A549 (cell line): ENCODE data around the gene TMEM41A. TPM values are rescaled to one million over a fixed set of nuclear protein-coding genes. Genes with fewer than 3 reads are reported as not detected.
A peak's percentile ranks its signal among the peaks of the same experiment; 100 is the strongest.

Source experiments
- ATAC-seq, 2 experiments: fragments of 200-7000 bp in 1 of 2; fragments of >200 bp in 1 of 2; cut with Nextera tagmentation in 1 of 2; cut with Tn5 transposase in 1 of 2; 3 replicates each; pipeline versions ENCODE4 v1.8.0 to v1.9.1; 2018 to 2020; ENCODE audit warnings: mild to moderate bottlenecking in 1 of 2, moderate library complexity in 1 of 2
- CTCF ChIA-PET: fragments of 300-600 bp; sonication (Branson Sonifier 250); formaldehyde crosslinking; extraction: SDS; loops from one replicate; lab custom pipeline; 2021; ENCODE audit warnings: antibody characterized with exemption, inconsistent platforms; lab: Yijun Ruan, JAX
- POLR2A ChIA-PET: fragments of 350-600 bp; formaldehyde crosslinking; extraction: SDS; loops from one replicate; lab custom pipeline; 2021; ENCODE audit warnings: antibody characterized with exemption, inconsistent platforms; lab: Yijun Ruan, JAX
- DNase-seq, 2 experiments: peaks; one replicate each; pipeline versions ENCODE4 v3.0.0 to v3.0.0-alpha.2; 2011 to 2016; ENCODE audit warnings: low read depth in 1 of 2, low spot score in 1 of 2
- FAIRE-seq: peaks from 2 replicates; lab custom pipeline; 2011; peaks lifted over from hg19 to GRCh38; lab: Jason Lieb, UNC
- H3K27ac ChIP-seq, 2 experiments: fragments of >200 bp; sonication (Bioruptor Twin); formaldehyde crosslinking; 3 replicates each; pipeline ENCODE4 v1.5.1; 2016 to 2017
- H3K4me1 ChIP-seq: fragments of >200 bp; sonication (Bioruptor Twin); formaldehyde crosslinking; 3 replicates; pipeline ENCODE4 v1.6.1; 2016
- H3K4me2 ChIP-seq: fragments of >200 bp; sonication (Bioruptor Twin); formaldehyde crosslinking; 3 replicates; pipeline ENCODE4 v1.6.1; 2016
- H3K4me3 ChIP-seq: fragments of >200 bp; sonication (Bioruptor Twin); formaldehyde crosslinking; 3 replicates; pipeline ENCODE4 v1.5.1; 2016
- H3K9me3 ChIP-seq: fragments of >200 bp; sonication (Bioruptor Twin); formaldehyde crosslinking; 3 replicates; pipeline ENCODE4 v1.6.1; 2016
- BCL3 ChIP-seq: fragments of >200 bp; sonication (Bioruptor Twin); formaldehyde crosslinking; IDR thresholded peaks from 3 replicates; pipeline ENCODE4 v1.6.1; 2016
- BHLHE40 ChIP-seq: IDR thresholded peaks from 2 replicates; pipeline ENCODE4 v1.6.1; 2012; ENCODE audit warnings: low read depth, low read length, inconsistent platforms
- CBX2 ChIP-seq: fragments of 200-600 bp; sonication (generic); IDR thresholded peaks from 2 replicates; pipeline ENCODE4 v1.6.1; 2016; ENCODE audit warnings: low read depth, mild to moderate bottlenecking, borderline replicate concordance
- CBX8 ChIP-seq: fragments of 200-600 bp; sonication (generic); IDR thresholded peaks from 2 replicates; pipeline ENCODE4 v1.6.1; 2016
- CEBPB ChIP-seq, 2 experiments: fragments of >200 bp in 1 of 2; sonication (Bioruptor Twin) in 1 of 2; formaldehyde crosslinking in 1 of 2; IDR thresholded peaks; 2 replicates each; pipeline ENCODE4 v1.6.1; 2012 to 2016
- CHD2 ChIP-seq: fragments of 150-350 bp; IDR thresholded peaks from 2 replicates; pipeline ENCODE4 v1.6.1; 2014; ENCODE audit warnings: low read length; ENCODE audit not compliant: partially characterized antibody
- EHF ChIP-seq: fragments of 250-450 bp; sonication (Bioruptor Pico); IDR thresholded peaks from 2 replicates; pipeline ENCODE4 v1.5.0; 2020; ENCODE audit warnings: mild to moderate bottlenecking
- EHMT2 ChIP-seq: fragments of 200-600 bp; sonication (generic); IDR thresholded peaks from 2 replicates; pipeline ENCODE4 v1.6.1; 2016; ENCODE audit warnings: antibody characterized with exemption, low read depth, mild to moderate bottlenecking, moderate library complexity
- EP300 ChIP-seq, 2 experiments: fragments of >200 bp; sonication (Bioruptor Twin); formaldehyde crosslinking; IDR thresholded peaks; 2 replicates in 1 of 2; 3 replicates in 1 of 2; pipeline ENCODE4 v1.6.1; 2016 to 2017
- ESRRA ChIP-seq: fragments of 150-350 bp; IDR thresholded peaks from 2 replicates; pipeline ENCODE4 v1.6.1; 2014; ENCODE audit warnings: mild to moderate bottlenecking, low read length, borderline replicate concordance
- FOSB ChIP-seq: fragments of 250-450 bp; sonication (Bioruptor Pico); IDR thresholded peaks from 2 replicates; pipeline ENCODE4 v1.5.0; 2020; ENCODE audit warnings: mild to moderate bottlenecking, moderate library complexity
- FOSL2 ChIP-seq, 2 experiments: fragments of 450-650 bp in 1 of 2; fragments of >200 bp in 1 of 2; sonication (Bioruptor Twin) in 1 of 2; formaldehyde crosslinking; IDR thresholded peaks; 2 replicates each; pipeline versions ENCODE4 v1.5.0 to v1.6.1; 2016 to 2020; ENCODE audit warnings: mild to moderate bottlenecking in 1 of 2, moderate library complexity in 1 of 2
- GATA3 ChIP-seq: IDR thresholded peaks from 2 replicates; pipeline ENCODE4 v1.6.1; 2012; ENCODE audit warnings: borderline replicate concordance
- HEYL ChIP-seq: fragments of 250-450 bp; sonication (Bioruptor Pico); IDR thresholded peaks from 2 replicates; pipeline ENCODE4 v1.8.0; 2021; ENCODE audit warnings: mild to moderate bottlenecking, moderate library complexity
- HOXA7 ChIP-seq: fragments of 250-450 bp; sonication (Bioruptor Pico); IDR thresholded peaks from 2 replicates; pipeline ENCODE4 v1.5.0; 2020; ENCODE audit warnings: mild to moderate bottlenecking, moderate library complexity
- HOXB13 ChIP-seq: fragments of 250-450 bp; sonication (Bioruptor Pico); IDR thresholded peaks from 2 replicates; pipeline ENCODE4 v1.5.0; 2020; ENCODE audit warnings: low read depth, mild to moderate bottlenecking, moderate library complexity
- JUN ChIP-seq, 2 experiments: fragments of >200 bp; sonication (Bioruptor Twin); formaldehyde crosslinking; IDR thresholded peaks; 2 replicates in 1 of 2; 3 replicates in 1 of 2; pipeline ENCODE4 v1.6.1; 2016 to 2017
- MYC ChIP-seq: IDR thresholded peaks from 2 replicates; pipeline ENCODE4 v1.6.1; 2012; ENCODE audit warnings: mild to moderate bottlenecking, inconsistent platforms, low read length, improper control_type of control experiment, borderline replicate concordance
- NFE2L2 ChIP-seq: fragments of 150-350 bp; conservative IDR thresholded peaks from 2 replicates; pipeline ENCODE4 v1.6.1; 2014; ENCODE audit warnings: low read length
- PBX3 ChIP-seq: IDR thresholded peaks from 2 replicates; pipeline ENCODE4 v1.6.1; 2012
- POLR2A ChIP-seq: IDR thresholded peaks from 2 replicates; pipeline ENCODE4 v1.6.1; 2012; ENCODE audit warnings: mild to moderate bottlenecking, low read length
- RCOR1 ChIP-seq: fragments of 150-350 bp; IDR thresholded peaks from 2 replicates; pipeline ENCODE4 v1.6.1; 2014; ENCODE audit warnings: antibody characterized with exemption, low read length, low read depth
- REST ChIP-seq: fragments of 200-600 bp; sonication (generic); IDR thresholded peaks from 2 replicates; pipeline ENCODE4 v1.6.1; 2016; ENCODE audit warnings: antibody characterized with exemption, mild to moderate bottlenecking, moderate library complexity
- SMC3 ChIP-seq: fragments of >200 bp; sonication (Bioruptor Twin); formaldehyde crosslinking; IDR thresholded peaks from 3 replicates; pipeline ENCODE4 v1.6.1; 2018; ENCODE audit warnings: inconsistent platforms
- SREBF2 ChIP-seq: fragments of 450-650 bp; IDR thresholded peaks from 2 replicates; pipeline ENCODE4 v1.6.1; 2014; ENCODE audit warnings: mild to moderate bottlenecking, moderate library complexity
- TP53 ChIP-seq: fragments of 250-450 bp; sonication (Bioruptor Pico); IDR thresholded peaks from 2 replicates; pipeline ENCODE4 v1.5.0; 2021; ENCODE audit warnings: mild to moderate bottlenecking, moderate library complexity
- ZFP36 ChIP-seq: fragments of 450-650 bp; IDR thresholded peaks from 2 replicates; pipeline ENCODE4 v1.6.1; 2014; ENCODE audit warnings: borderline replicate concordance; ENCODE audit not compliant: partially characterized antibody
- ZSCAN20 ChIP-seq: fragments of 250-450 bp; sonication (Bioruptor Pico); IDR thresholded peaks from 2 replicates; pipeline ENCODE4 v1.8.0; 2022; ENCODE audit warnings: mild to moderate bottlenecking, moderate library complexity
- WGBS: methylation state at CpG from one replicate; pipeline ENCODE4 v1.1.6; 2017; ENCODE audit errors: missing lambda C conversion rate; 5-methylcytosine and 5-hydroxymethylcytosine counted together
- polyA plus RNA-seq, 4 experiments: library from polyadenylated mRNA; depleted of rRNA in 3 of 4; stranded (reverse); fragments of >200 nt; fragmentation: RNase III in 1 of 4; extraction: RNeasy Plus Mini Kit Qiagen cat#74134 plus additional on column Dnase treatment in 1 of 4; gene quantifications; 2 replicates in 3 of 4; 3 replicates in 1 of 4; pipeline ENCODE4 v1.2.3, GENCODE V29; 2011 to 2017

The TMEM41A gene
- polyA plus RNA-seq, 2 of the 4 experiments (the other 2 are of a cell fraction) = 16.6 to 31.3 TPM

GRCh38 chr3:185532901-185533300 is 34.1 kb upstream of the TMEM41A start:
- CTCF ChIA-PET = interaction anchor here (0.8 to 1.1 kb wide), 2 partner anchors 10 to 71 kb away, joined by 3 read pairs; no protein-coding TSS in a partner anchor
- POLR2A ChIA-PET = no interaction called here
- 69% methylated on average over 5 of the region's 5 CpGs for WGBS
- Histone ChIP-seq H3K4me3 (no peak overlapping the region), H3K4me1 (peaks cover 19% of the 10 kb centered on the region), H3K9me3 (no peaks in the 10 kb centered on the region), H3K4me2 (no peak overlapping the region), H3K27ac (peak overlapping the region in 1 of 2 experiments; percentile 12; a peak in 1 of 6 replicates)
- ATAC-seq (no peak), DNase-seq (no peak), FAIRE-seq (no peak)
- TF ChIP-seq EP300 (IDR thresholded peaks at IDR 0.05) = no peak

GRCh38 chr3:185530856-185531255 is 32.0 kb upstream of the TMEM41A start:
- TF ChIP-seq PBX3 = no peak
- no peak for TF ChIP-seq REST
- no peak for TF ChIP-seq SREBF2
- no peak for TF ChIP-seq HOXA7
- no peak for TF ChIP-seq POLR2A
- TF ChIP-seq TP53 (CRISPR knock-in tag) = no peak
- no peak for TF ChIP-seq CBX2
- no peak for TF ChIP-seq GATA3
- no peak for TF ChIP-seq MYC
- no peak for TF ChIP-seq JUN (IDR thresholded peaks at IDR 0.05)
- TF ChIP-seq ZSCAN20 (CRISPR knock-in tag) = no peak
- no peak for TF ChIP-seq HOXB13 (CRISPR knock-in tag)
- no peak for TF ChIP-seq RCOR1
- no peak for TF ChIP-seq CEBPB (IDR thresholded peaks at IDR 0.05)
- ChIA-PET CTCF (interaction anchor here (3.4 kb wide), 1 partner anchor 28 kb away, joined by 19 read pairs; no protein-coding TSS in a partner anchor), POLR2A (no interaction called here)
- DNase-seq = no peak
- no peak for FAIRE-seq
- WGBS = 71% methylated on average over 5 of the region's 5 CpGs
- no peak overlapping the region for H3K4me3 ChIP-seq
- H3K4me2 ChIP-seq = no peak overlapping the region
- H3K27ac ChIP-seq = no peak overlapping the region
- H3K4me1 ChIP-seq = peaks cover 13% of the 10 kb centered on the region; the same call in 1 of the 3 replicates
- no peaks in the 10 kb centered on the region for H3K9me3 ChIP-seq
- ATAC-seq = no peak

- POLR2A ChIA-PET = interaction anchor here (1.0 kb wide), 1 partner anchor 25 kb away, joined by 3 read pairs; no protein-coding TSS in a partner anchor
- ATAC-seq (no peak), DNase-seq (no peak)
Measured at GRCh38 chr3:185528532-185528931, 29.7 kb upstream of the TMEM41A start.

More at GRCh38 chr3:185528532-185528931, 29.7 kb upstream of the TMEM41A start:
- CTCF ChIA-PET = interaction anchor here (1.3 to 3.4 kb wide), 3 partner anchors 29 to 32 kb away, joined by 3 to 19 read pairs (median 4); partner anchors contain the start of gene TMEM41A
- Histone ChIP-seq H3K27ac (no peak overlapping the region), H3K4me2 (no peak overlapping the region), H3K4me3 (no peak overlapping the region), H3K9me3 (no peaks in the 10 kb centered on the region), H3K4me1 (peaks cover 6% of the 10 kb centered on the region; the same call in 1 of the 3 replicates)
- no peak for FAIRE-seq
- WGBS = 89% methylated on average over 6 of the region's 6 CpGs
- no peak for TF ChIP-seq EHMT2
- no peak for TF ChIP-seq CHD2
- TF ChIP-seq BCL3 = no peak
- no peak for TF ChIP-seq ESRRA
- TF ChIP-seq FOSB (CRISPR knock-in tag) = no peak
- no peak for TF ChIP-seq NFE2L2
- no peak for TF ChIP-seq SMC3
- TF ChIP-seq PBX3 = no peak
- TF ChIP-seq MYC = no peak
- no peak for TF ChIP-seq CBX2
- TF ChIP-seq BHLHE40 = no peak
- no peak for TF ChIP-seq EHF (CRISPR knock-in tag)
- TF ChIP-seq CBX8 = no peak
- no peak for TF ChIP-seq HEYL (CRISPR knock-in tag)
- no peak for TF ChIP-seq GATA3
- no peak for TF ChIP-seq ZFP36
- TF ChIP-seq FOSL2 (IDR thresholded peaks at IDR 0.05) = no peak
- no peak for TF ChIP-seq FOSL2 (CRISPR knock-in tag; IDR thresholded peaks at IDR 0.05)
